CD4-positive, alpha-beta T cell treated with Interleukin-15 for 1 hour (primary cell): Measurements from ENCODE around the gene HDDC3.
A peak's percentile ranks its signal among the peaks of the same experiment; 100 is the strongest.

Experiments used
- DNase-seq: peaks from one replicate; pipeline ENCODE4 v3.0.0-alpha.2; 2020

Gene HDDC3

DNA sequence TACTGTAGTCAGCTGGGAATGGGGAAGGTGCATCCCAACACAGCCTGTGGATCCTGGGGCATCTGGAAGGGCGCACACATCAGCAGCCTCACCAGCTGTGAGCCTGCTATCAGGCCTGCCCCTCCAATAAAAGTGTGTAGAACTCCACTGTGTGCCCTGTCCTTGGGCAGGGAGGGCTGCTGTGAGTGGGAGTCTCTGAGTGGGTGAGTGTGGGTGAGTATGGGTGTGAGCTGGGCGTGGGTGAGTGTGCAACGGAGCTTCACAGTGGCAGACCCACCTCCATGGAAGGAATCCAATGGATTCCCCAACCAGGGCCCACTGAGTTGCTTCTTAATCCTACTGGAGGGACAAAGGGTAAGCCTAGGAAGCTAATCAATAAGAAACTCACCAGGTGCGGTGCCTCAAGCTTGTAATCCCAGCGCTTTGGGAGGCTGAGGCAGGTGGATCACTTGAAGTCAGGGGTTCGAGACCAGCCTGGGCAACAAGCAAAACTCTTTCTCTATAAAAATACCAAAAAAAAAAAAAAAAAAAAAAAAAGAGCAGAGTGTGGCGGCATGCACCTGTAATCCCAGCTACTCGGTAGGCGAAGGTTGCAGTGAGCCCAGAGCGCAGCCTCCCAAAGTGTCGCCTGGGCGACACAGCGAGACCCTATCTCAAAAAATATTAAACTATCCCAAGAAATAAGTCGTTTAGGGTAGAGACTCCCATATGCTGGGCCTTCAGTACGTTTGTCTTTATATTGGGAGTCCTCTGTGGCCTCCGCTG is 21.8 kb upstream of the HDDC3 start:
- no peak for DNase-seq

DNA sequence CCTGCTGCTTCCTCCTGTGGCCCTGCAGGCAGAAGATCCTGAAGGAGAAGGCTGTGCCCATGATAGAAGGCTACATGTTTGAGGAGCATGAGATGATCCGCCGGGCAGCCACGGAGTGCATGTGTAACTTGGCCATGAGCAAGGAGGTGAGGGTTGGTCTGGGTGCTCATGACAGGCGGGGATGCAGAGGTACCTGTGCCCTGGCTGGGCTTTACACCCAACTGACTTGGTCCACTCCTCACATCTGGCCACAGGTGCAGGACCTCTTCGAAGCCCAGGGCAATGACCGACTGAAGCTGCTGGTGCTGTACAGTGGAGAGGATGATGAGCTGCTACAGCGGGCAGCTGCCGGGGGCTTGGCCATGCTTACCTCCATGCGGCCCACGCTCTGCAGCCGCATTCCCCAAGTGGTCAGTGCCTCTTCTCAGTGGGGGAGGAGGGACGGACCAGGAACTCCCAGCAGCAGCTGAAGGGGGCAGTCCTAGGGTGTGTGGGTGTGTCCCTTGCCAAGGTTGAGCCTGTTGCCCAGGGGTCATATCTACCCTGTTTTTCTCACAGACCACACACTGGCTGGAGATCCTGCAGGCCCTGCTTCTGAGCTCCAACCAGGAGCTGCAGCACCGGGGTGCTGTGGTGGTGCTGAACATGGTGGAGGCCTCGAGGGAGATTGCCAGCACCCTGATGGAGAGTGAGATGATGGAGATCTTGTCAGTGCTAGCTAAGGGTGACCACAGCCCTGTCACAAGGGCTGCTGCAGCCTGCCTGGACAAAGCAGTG is 20.7 kb upstream of the HDDC3 start:
- DNase-seq, result no peak

DNA sequence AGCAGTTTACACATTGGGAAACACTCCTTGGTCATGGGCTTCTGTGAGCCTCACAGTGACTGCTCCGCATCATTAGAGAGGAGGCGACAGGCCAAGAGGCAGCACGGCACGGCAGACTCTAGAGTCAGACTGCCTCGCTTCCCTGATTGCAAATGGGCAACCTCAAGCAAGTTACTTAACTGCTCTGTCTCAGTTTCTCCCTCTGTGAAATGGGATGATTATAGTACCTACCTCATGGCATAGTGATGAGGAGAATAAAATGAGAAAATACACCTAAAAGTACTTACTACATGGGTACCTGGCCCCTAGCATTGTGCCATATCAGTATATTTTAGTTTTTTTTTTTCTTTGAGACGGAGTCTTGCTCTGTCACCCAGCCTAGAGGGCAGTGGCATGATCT is 18.3 kb upstream of the HDDC3 start:
- DNase-seq, result no peak

DNA sequence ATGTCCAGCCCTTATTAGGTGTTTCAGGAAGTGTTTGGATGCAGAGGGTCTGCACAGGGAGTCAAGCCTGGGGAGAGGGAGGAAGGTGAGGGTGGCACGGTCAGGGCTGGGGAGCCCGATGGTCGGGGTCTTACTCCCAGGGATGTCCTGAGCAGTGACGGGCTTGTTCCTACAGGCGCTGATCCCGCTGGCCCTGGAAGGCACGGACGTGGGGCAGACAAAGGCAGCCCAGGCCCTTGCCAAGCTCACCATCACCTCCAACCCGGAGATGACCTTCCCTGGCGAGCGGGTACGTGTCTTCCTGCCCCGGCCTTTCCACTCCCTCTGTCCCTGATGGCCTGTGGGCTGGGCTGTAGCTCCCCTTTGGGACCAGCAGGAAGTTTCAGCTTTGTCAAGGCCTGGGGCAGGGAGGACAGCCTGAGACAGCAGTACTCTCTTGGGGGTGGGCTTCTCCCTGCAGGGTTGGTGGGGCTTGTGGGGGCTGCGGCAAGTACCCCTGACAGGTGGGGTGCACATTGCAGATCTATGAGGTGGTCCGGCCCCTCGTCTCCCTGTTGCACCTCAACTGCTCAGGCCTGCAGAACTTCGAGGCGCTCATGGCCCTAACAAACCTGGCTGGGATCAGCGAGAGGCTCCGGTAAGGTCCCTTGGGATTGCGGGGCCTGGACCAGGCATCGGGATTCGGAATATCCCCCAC is 17.8 kb upstream of the HDDC3 start:
- no peak for DNase-seq

DNA sequence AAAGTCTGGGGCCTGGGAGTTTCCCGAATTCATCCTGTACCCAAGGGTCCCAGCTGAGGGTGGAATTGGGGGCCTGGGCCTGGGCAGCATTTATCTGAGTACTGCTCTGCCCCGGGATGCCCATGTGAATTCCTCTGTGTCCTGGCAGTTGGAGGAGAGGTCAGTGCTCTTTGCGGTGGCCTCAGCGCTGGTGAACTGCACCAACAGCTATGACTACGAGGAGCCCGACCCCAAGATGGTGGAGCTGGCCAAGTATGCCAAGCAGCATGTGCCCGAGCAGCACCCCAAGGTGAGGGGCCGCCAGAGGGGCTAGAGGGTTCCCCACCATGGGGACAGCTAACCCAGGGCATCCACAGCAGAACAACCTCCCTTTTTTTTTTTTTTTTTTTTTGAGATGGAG is 16.2 kb upstream of the HDDC3 start:
- DNase-seq, result no peak

DNA sequence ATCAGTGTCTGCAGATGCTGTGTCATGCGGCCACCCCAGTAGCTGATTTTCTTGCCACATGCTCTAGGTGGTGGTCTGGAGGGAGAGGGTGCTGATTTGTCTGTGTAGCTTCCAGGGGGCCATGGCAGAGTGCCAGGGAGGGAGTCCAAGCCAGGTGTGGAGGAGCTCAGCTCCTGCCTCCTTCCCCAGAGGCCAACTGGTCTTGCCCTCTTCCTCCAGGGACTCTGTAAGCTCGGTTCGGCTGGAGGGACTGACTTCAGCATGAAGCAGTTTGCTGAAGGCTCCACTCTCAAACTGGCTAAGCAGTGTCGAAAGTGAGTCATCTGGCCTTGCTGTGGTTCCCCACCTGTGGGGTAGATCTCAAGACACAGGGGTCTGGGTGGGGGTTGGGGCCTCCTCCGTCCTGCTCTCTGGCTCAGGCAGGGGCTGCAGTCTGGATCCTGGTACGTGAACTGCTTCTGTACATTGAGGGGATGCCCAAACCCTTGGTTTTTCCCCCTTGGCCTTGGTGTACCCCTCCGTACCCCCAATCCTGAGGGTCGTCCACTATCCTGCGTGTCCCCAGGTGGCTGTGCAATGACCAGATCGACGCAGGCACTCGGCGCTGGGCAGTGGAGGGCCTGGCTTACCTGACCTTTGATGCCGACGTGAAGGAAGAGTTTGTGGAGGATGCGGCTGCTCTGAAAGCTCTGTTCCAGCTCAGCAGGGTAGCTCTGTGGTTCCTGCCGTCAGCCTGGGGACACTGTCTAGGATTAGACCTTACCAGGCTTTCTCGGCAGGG is 15.4 kb upstream of the HDDC3 start:
- DNase-seq, result no peak

DNA sequence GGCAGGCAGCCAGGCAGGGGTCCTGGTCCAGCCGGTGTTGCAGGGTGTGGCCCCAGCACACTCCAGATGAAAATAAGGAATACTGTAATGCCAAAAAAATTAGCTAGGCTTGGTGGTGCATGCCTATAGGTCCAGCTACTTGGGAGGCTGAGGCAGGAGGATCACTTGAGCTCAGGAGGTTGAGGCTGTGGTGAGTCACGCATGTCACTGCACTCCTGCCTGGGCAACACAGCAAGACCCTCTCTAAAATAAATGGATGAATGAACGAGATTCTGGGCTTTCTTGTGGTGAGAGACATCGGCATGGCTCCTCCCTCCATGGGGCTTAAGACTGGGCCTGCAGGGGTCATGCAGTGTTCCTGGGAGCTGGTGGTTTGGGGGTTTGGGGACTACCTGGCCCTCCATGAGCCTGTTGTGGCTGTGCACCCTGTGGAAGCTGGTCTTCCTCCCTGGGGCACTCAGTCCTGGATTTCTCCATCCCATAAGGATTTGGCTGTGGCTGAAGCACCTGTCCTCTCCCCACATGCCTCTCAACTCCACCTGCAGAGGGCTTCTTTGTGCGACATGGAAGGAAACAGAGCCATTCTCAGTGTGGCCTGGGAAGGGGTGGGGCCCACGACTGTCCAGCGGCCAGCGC is 14.7 kb upstream of the HDDC3 start:
- DNase-seq, result no peak

DNA sequence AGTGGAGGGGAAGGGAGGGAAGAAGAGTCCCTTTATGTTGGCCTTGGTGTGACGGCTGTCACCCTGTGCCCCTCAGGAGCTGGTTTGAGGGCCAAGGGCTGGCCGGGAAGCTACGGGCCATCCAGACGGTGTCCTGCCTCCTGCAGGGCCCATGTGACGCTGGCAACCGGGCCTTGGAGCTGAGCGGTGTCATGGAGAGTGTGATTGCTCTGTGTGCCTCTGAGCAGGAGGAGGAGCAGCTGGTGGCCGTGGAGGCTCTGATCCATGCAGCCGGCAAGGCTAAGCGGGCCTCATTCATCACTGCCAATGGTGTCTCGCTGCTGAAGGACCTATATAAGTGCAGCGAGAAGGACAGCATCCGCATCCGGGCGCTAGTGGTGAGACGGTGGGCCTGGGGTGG is 14.2 kb upstream of the HDDC3 start:
- DNase-seq, result no peak

DNA sequence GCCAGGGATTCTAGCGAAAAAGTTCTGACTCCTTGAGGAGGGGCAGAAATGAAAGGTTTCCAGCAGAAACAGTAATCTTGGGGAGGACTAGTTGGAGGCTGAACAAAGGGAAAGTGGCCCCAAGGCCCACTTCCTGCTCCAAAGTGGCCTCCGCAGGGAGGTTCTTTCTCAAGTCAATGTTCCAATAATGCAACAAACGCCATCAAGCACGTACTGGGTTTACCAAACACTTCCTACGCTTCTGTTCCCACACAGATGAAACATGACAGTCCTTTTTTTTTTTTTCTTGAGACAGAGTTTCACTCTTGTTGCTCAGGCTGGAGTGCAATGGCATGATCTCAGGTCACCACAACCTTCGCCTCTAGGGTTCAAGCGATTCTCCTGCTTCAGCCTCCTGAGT is 12.7 kb upstream of the HDDC3 start:
- no peak for DNase-seq

DNA sequence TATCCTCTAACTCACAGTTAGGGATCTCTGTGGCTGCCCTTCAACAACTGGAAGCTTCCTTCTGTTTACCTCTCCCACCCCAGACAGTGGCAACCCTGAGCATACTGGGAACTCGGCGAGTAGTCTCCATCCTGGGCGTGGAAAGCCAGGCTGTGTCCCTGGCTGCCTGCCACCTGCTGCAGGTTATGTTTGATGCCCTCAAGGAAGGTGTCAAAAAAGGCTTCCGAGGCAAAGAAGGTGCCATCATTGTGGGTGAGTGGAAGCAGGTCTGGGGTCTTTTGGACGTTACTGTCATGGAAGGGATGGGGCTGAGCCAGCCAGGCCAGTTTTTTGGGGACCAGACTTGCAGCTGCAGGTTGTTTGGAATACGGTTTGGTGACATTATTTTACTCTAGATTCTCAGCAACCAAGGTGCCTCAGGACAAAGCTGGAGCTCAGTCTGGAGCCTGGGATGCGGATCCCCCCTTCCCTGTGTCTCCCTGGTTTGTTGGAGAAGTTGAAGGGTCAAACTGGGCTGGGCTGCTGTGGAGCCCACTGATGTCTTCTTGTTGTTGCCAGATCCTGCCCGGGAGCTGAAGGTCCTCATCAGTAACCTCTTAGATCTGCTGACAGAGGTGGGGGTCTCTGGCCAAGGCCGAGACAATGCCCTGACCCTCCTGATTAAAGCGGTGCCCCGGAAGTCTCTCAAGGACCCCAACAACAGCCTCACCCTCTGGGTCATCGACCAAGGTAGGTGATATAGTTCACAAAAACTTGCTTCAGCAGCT is 10.2 kb upstream of the HDDC3 start:
- DNase-seq, result no peak

DNA sequence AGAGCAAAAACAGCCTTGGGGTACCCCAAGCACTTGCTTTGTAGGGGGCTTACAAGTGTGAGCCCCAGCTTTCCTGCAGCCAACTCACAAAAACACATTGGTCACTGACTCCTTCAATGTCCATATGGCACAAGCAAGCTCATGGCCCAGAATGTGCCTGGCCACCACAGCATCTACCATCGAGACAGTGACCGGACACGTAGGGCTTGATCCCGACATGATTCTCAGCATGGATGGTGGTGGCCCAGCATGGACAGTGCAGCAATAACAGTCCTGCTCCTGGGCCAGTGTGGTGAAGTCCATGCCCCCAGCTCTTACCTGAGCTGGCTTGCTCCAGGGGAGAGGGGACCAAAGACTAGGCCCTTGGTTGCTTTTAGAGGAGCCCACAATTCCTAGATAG is 8.7 kb upstream of the HDDC3 start:
- no peak for DNase-seq

DNA sequence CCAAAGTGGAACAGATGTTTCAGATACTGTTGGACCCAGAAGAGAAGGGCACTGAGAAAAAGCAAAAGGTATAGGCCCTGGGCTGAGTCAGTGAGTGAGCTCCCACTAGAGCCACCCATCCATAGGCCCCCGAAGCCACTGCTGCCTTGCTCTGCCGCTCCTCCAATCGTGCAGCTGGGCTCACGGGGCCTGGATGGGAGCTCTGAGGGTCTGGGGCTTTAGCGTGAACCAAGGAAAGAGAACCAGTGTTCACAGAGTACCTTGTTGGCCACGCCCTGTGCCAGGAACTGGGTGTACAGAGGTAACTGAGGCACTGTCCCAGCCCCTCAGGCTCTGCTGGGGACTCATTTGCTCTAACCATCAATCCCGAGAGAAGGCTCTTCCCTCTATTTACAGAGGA is 7.4 kb upstream of the HDDC3 start:
- DNase-seq, result no peak

DNA sequence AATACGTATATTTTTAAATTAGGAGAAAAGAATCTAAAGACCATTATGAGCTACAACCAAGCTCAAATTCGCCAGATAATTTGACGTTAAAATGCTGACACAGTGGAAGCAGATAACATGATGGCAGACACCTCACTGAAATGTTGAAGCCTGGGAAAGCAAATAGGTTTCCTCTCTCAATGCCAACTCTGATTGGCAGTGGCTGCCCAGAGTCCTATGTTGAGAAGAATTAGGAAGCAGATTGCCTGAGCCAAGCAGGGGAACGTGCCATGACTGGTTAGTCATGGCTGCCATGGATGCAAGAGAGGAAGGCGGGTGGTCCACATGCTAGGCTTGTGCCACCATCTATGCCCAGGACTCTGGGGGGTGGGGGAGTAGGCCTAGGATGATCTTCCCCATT is 5.9 kb upstream of the HDDC3 start:
- no peak for DNase-seq

DNA sequence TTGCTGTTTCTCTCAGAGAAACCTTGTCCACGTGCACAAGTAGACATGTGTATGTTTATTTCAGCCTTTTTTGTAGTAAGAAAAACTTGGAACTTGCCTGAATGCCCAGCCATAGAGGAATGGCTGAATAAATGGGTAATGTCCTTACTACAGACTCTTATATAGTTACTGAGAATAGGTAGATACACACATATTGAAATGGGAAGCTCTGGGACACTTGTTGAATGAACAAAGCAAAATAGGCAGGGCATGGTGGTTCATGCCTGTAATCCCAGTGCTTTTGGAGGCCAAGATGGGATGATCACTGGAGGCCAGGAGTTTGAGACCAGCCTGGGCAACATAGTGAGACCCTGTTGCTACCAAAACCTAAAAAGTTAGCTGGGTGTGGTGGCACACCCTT is 4.5 kb upstream of the HDDC3 start:
- DNase-seq, result no peak

DNA sequence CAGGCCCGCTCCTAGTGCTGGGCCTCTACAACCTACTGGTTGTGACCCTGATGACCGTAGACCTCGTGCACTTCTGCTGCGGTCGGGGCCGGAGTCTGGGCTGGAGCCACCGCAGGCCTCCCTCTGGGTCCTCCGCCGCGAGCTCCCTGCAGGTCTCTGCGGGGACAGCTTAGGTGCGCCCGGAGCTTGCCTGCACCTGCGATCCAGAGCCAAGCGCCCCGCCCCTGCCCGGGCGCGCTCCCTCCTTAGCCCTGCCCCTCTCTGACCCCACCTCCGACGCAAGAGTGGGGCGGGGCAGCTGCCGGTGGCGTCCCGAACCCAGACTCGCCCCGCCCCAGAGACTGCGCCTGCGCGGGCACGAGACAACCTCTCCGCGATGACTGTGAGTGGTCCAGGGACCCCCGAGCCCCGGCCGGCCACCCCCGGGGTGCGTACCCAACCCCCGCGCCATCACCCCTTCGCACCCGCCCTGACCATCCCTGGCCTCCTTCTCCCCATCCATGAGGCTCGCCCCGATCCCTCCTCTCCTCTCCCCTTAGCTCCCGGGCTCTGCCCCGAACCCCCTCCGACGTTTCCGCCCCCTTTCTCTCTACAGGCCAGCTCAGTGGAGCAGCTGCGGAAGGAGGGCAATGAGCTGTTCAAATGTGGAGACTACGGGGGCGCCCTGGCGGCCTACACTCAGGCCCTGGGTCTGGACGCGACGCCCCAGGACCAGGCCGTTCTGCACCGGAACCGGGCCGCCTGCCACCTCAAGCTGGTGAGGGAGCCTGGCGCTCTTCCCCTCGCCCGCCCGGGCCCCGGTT is 2.8 kb upstream of the HDDC3 start, which contains the start of gene UNC45A:
TSS of gene UNC45A (plus strand) at position 337 of the 803 bp plus-strand sequence. CDS start at position 377, 40 bp downstream.
- peak; percentile 93 for DNase-seq

DNA sequence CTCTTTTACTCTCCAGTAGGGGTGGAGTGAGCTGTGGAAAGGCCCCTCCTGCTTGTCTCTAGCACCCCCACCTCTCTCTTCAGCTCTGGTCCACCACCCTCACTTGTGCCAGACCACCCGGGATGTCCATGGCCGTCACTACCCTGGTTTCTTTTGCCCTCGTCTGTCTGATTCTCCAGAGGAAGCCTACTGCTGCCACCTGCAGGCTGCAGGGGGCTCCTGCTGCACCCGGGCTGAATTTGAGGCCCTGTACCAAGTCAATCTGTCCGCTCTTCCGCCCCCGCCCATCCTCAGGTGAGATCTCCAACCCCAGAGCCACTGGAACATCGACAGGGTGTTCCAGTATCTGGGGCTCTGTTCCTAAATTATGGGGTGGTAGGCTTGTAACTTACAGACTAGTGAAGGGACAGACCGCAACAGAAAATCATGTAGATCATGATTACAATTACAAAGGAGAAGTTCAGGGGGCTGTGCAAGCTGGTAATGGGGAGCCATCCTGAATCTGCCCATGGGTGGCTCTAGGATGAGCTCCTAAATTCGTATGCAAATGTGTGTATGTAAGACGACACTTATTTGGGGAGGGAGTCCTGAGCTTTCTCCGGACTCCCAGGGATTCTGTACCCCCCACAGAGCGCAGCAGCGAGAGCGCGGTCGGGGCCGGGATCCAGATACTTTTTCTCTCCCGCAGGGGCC is 2.1 kb upstream of the HDDC3 start:
- peak; percentile 87 for DNase-seq

DNA sequence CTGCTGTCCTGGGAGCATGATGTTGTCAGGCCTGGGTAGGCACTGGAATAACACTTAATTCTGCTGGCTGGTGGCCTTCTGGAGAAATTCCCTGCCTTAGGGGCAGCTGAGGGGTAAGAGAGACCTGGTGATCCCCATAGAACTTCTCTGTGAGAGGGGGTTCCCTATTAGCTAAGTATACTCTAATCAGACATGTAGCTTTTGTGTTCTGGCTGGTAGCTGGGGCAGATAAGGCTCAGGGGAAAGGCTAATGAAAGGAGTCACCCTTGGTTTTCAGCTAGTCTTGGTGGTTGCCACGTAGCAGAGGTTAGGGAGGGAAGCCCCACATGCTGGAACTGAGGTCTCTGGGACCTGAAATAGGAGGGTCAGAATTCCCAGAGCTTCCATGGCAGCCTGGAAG is 952 bp upstream of the HDDC3 start:
- no peak for DNase-seq

DNA sequence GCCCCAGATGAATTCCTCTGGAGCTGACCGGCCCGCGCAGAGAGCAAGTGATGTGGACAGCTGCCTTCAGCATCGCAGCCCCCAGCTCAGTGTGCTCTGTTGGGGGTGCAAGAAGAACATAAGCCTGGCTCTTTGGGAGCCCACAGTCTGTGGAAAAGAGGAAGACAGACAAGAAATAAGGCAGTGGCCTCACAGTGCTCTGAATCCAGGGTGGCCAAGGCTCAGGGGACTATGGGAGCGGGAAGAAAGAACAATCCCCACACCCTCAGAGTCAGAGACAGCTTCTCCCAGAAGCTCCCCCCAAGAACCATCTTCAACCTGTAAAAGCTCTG is 277 bp upstream of the HDDC3 start:
- DNase-seq, result no peak

DNA sequence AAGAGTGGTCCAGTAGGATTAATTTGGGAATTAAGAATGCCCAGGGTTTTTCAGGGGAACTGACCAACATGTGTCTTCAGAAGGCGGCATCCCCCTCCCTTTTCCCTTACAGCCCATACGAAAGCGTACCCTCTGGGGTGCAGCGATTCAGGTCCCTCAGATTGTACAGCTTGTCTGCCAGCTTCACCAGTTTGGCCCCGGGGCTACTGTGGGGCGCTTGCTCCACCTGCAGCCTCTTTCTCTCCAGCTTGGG is 848 bp downstream of the HDDC3 start:
- no peak for DNase-seq

DNA sequence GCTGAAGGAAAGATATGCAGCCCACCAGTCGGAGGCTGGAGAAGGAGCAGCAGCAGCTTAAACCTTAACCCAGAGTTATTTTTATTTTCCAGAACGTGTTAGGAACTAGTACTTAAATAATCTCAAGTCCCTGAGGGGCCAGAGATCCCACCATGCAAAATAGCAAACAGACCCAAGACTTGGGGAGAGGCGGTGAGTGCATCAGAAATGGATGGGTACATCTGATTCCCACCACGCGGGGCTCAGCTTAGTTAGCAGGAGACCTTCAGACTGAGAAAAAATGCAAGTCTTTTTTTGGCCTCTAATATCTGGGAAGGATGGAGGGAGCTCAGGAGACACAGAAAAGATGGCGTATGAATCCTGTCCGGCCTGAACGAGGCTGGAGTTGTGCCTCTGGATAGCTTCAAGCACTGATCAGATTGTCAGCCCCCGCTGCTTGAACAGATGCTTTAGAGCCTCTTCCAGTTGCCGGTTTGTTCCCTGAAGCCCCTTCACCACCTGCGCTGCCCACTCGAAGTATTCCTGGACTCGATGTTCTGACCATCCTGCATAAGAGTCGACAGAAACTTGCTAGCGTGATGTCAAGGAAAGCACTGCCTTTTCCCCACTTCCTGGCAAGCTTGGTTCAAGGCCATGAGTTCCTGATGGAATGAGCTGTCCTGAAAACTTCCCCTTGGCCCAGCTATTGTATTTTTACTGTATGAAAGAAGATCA is 1.3 kb downstream of the HDDC3 start:
- DNase-seq, result no peak
